BE2C (cell line): Measurements from ENCODE around the gene TRAF1.

Experiments used
- DNase-seq: peaks from one replicate; pipeline ENCODE4 v3.0.0-alpha.2; 2020
- H3K27me3 ChIP-seq: fragments of 250-450 bp; sonication (Bioruptor Pico); 2 replicates; pipeline ENCODE4 v1.5.1; 2020; ENCODE audit warnings: mild to moderate bottlenecking
- H3K36me3 ChIP-seq: fragments of 250-450 bp; sonication (Bioruptor Pico); 2 replicates; pipeline ENCODE4 v1.5.1; 2020; ENCODE audit warnings: mild to moderate bottlenecking
- H3K4me1 ChIP-seq: fragments of 250-450 bp; sonication (Bioruptor Pico); 2 replicates; pipeline ENCODE4 v1.5.1; 2020
- H3K4me3 ChIP-seq: 2 replicates; pipeline ENCODE4 v1.5.1; 2011; ENCODE audit warnings: low read depth, low read length
- H3K9me3 ChIP-seq: fragments of 250-450 bp; sonication (Bioruptor Pico); 2 replicates; pipeline ENCODE4 v1.5.1; 2020
- CTCF ChIP-seq: IDR thresholded peaks from 2 replicates; pipeline ENCODE4 v1.5.1; 2012; ENCODE audit warnings: mild to moderate bottlenecking, low read depth, low read length

The TRAF1 gene

GRCh38 chr9:120965344-120966012 lies 38.9 kb upstream of the TRAF1 start:
- no peaks in the 10 kb centered on the region for H3K36me3 ChIP-seq
- no peak for TF ChIP-seq CTCF
- H3K4me1 ChIP-seq, result no peaks in the 10 kb centered on the region; the same call in 1 of the 2 replicates
- H3K9me3 ChIP-seq, result no peaks in the 10 kb centered on the region
- no peak overlapping the region for H3K4me3 ChIP-seq
- H3K27me3 ChIP-seq, result no peaks in the 10 kb centered on the region
- no peak for DNase-seq

- DNase-seq, result no peak
- Histone ChIP-seq H3K4me3 (no peak overlapping the region), H3K9me3 (no peaks in the 10 kb centered on the region), H3K4me1 (no peaks in the 10 kb centered on the region; the same call in 1 of the 2 replicates), H3K36me3 (no peaks in the 10 kb centered on the region), H3K27me3 (no peaks in the 10 kb centered on the region)
- TF ChIP-seq CTCF, result no peak
Measured at GRCh38 chr9:120961936-120962335, 35.3 kb upstream of the TRAF1 start.

- Histone ChIP-seq H3K36me3 (no peaks in the 10 kb centered on the region), H3K4me3 (no peak overlapping the region), H3K4me1 (no peaks in the 10 kb centered on the region), H3K27me3 (no peaks in the 10 kb centered on the region), H3K9me3 (no peaks in the 10 kb centered on the region)
- no peak for DNase-seq
- no peak for TF ChIP-seq CTCF
Measured at GRCh38 chr9:120960001-120960400, 33.4 kb upstream of the TRAF1 start.

- H3K4me3 ChIP-seq, result no peak overlapping the region
- no peaks in the 10 kb centered on the region for H3K9me3 ChIP-seq
- TF ChIP-seq CTCF, result no peak
- no peaks in the 10 kb centered on the region for H3K4me1 ChIP-seq
- no peaks in the 10 kb centered on the region for H3K27me3 ChIP-seq
- no peaks in the 10 kb centered on the region for H3K36me3 ChIP-seq
- DNase-seq, result no peak
Measured at GRCh38 chr9:120956862-120957261, 30.3 kb upstream of the TRAF1 start.

- H3K9me3 ChIP-seq, result no peaks in the 10 kb centered on the region
- TF ChIP-seq CTCF, result no peak
- no peaks in the 10 kb centered on the region for H3K4me1 ChIP-seq
- no peak overlapping the region for H3K4me3 ChIP-seq
- H3K27me3 ChIP-seq, result no peaks in the 10 kb centered on the region
- H3K36me3 ChIP-seq, result no peaks in the 10 kb centered on the region
- DNase-seq, result no peak
Measured at GRCh38 chr9:120951960-120952618, 25.5 kb upstream of the TRAF1 start.
